ENCODE results near the gene ZBTB16. TPM values are rescaled to one million over a fixed set of nuclear protein-coding genes. Genes with fewer than 3 reads are reported as not detected.

ZBTB16 gene
- total RNA-seq, 1 experiment from 2014 or later: 0.21 TPM

DNA sequence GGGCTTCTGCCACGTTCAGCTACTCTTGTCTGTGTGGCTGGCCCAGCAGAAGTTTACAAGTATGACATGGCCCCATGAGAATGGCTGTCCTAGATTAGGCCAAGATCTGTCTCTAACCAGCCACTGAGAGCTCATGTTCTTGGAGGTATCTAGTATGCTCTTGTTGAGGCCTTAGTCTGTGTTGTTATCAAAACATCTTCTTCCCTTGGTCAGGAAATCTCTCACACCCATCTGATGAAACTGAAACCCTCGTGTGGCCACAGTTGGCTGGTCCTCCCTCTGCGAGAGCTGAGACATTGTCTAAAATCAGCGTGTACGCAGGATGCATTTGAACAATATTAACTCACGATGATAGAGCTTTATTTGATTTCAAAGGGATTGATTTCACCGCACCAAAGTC lies 127.7 kb downstream of the ZBTB16 start:
- in situ Hi-C loops (cut with HindIII; ENCODE audit: low pct_unique_long_range_greater_than_20kb, low sequenced_read_pairs) (no loop called here), intact Hi-C loops (cut with micrococcal nuclease; ENCODE audit: unreplicated experiment) (no loop called here)
- CTCF ChIA-PET: no interaction called here
- no peak; the same call in 1 of the 2 replicates for ATAC-seq
- H3K4me1 ChIP-seq (ENCODE audit: control insufficient read depth, insufficient read depth, low read length): no peaks in the 10 kb centered on the region
- no peaks in the 10 kb centered on the region for H3K9me3 ChIP-seq (ENCODE audit: control insufficient read depth, insufficient read depth, low read depth, low read length)
- BruUV-seq (replicated peaks): no TSS peak
- TF ChIP-seq SIN3A (IDR thresholded peaks at IDR 0.05; ENCODE audit: borderline replicate concordance, insufficient read depth, low read depth, low read length) (no peak), POLR2AphosphoS5 (IDR thresholded peaks at IDR 0.05; ENCODE audit: low read depth, low read length) (no peak), REST (IDR thresholded peaks at IDR 0.05; ENCODE audit: insufficient read depth in 1 of 2, low read depth in 2 of 2, low read length in 1 of 2) (no peak), TCF7L2 (IDR thresholded peaks at IDR 0.05; ENCODE audit: low read depth, low read length) (no peak)
- TF ChIP-seq, protein P1, sequence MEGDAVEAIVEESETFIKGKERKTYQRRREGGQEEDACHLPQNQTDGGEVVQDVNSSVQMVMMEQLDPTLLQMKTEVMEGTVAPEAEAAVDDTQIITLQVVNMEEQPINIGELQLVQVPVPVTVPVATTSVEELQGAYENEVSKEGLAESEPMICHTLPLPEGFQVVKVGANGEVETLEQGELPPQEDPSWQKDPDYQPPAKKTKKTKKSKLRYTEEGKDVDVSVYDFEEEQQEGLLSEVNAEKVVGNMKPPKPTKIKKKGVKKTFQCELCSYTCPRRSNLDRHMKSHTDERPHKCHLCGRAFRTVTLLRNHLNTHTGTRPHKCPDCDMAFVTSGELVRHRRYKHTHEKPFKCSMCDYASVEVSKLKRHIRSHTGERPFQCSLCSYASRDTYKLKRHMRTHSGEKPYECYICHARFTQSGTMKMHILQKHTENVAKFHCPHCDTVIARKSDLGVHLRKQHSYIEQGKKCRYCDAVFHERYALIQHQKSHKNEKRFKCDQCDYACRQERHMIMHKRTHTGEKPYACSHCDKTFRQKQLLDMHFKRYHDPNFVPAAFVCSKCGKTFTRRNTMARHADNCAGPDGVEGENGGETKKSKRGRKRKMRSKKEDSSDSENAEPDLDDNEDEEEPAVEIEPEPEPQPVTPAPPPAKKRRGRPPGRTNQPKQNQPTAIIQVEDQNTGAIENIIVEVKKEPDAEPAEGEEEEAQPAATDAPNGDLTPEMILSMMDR (IDR thresholded peaks at IDR 0.05): no peak
- POLR2A ChIA-PET: no interaction called here
- DNase-seq (ENCODE audit: low read depth, low spot score): no peak
- no peak overlapping the region for H3K27ac ChIP-seq (ENCODE audit: low read length)
- H3K36me3 ChIP-seq (ENCODE audit: control insufficient read depth, insufficient read depth, low read length): no peaks in the 10 kb centered on the region
- H3K27me3 ChIP-seq (ENCODE audit: control insufficient read depth, insufficient read depth, low read length): peaks cover 3% of the 10 kb centered on the region; the same call in 1 of the 2 replicates
- no peak overlapping the region for H3K4me3 ChIP-seq (ENCODE audit: low read depth in 2 of 2, low read length in 2 of 2)

DNA sequence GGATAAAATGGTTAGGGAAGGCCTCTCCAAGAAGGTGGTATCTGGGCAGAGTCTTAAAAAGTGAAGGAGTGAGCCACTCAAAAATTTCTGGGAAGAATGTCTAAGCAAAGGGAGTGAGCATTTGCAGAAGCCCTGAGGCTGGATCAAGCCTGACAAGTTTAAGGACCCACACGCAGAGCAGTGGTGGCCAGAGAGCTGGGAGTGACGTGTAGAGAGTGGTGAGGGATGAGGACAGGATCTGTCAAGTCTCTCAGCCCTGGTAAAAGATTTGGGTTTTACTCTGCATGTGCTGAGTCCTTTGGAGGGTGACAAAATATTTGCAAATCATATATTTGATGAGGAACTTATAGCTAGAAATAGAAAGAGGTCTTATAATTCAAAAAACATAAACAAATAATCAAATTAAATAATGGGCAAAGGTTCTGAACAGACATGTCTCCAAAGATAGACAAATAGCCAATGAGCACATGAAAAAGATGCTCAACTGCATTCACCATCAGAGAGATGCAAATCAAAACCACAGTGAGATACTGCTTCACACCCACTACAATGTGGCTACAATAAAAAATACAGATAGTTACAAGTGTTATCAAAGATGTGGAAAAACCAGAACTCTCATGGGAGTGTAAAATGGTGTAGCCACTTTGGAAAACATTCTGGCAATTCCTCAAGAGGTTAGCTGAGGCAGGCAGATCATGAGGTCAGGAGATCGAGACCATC lies 129.5 kb downstream of the ZBTB16 start:
- ChIA-PET CTCF (no interaction called here), POLR2A (no interaction called here)
- BruUV-seq (replicated peaks): no TSS peak
- H3K27me3 ChIP-seq (ENCODE audit: control insufficient read depth, insufficient read depth, low read length): no peaks in the 10 kb centered on the region
- no peak for DNase-seq (ENCODE audit: low read depth, low spot score)
- ATAC-seq: no peak
- no peak overlapping the region for H3K4me3 ChIP-seq (ENCODE audit: low read depth in 2 of 2, low read length in 2 of 2)
- in situ Hi-C loops (cut with HindIII; ENCODE audit: low pct_unique_long_range_greater_than_20kb, low sequenced_read_pairs) (no loop called here), intact Hi-C loops (cut with micrococcal nuclease; ENCODE audit: unreplicated experiment) (no loop called here)
- no peak for TF ChIP-seq REST (IDR thresholded peaks at IDR 0.05; ENCODE audit: insufficient read depth in 1 of 2, low read depth in 2 of 2, low read length in 1 of 2)
- no peak for TF ChIP-seq TCF7L2 (IDR thresholded peaks at IDR 0.05; ENCODE audit: low read depth, low read length)
- TF ChIP-seq, protein P1 (IDR thresholded peaks at IDR 0.05): no peak
- no peak for TF ChIP-seq SIN3A (IDR thresholded peaks at IDR 0.05; ENCODE audit: borderline replicate concordance, insufficient read depth, low read depth, low read length)
- TF ChIP-seq POLR2AphosphoS5 (IDR thresholded peaks at IDR 0.05; ENCODE audit: low read depth, low read length): no peak
- H3K9me3 ChIP-seq (ENCODE audit: control insufficient read depth, insufficient read depth, low read depth, low read length): no peaks in the 10 kb centered on the region
- no peaks in the 10 kb centered on the region for H3K36me3 ChIP-seq (ENCODE audit: control insufficient read depth, insufficient read depth, low read length)
- no peaks in the 10 kb centered on the region for H3K4me1 ChIP-seq (ENCODE audit: control insufficient read depth, insufficient read depth, low read length)
- H3K27ac ChIP-seq (ENCODE audit: low read length): no peak overlapping the region

Measured in Panc1 (cell line).